22Rv1 (cell line): ENCODE measurements around the gene ERBIN.

Source experiments
- ZFX ChIP-seq: fragments of 450-650 bp; IDR thresholded peaks from 2 replicates; pipeline ENCODE4 v1.6.1; 2017; ENCODE audit warnings: antibody characterized with exemption, borderline replicate concordance
- TF ChIP-seq, protein P1 (sequence below): fragments of 450-650 bp; IDR thresholded peaks from 2 replicates; pipeline ENCODE4 v1.5.1; 2017; ENCODE audit warnings: mild to moderate bottlenecking

DNA sequence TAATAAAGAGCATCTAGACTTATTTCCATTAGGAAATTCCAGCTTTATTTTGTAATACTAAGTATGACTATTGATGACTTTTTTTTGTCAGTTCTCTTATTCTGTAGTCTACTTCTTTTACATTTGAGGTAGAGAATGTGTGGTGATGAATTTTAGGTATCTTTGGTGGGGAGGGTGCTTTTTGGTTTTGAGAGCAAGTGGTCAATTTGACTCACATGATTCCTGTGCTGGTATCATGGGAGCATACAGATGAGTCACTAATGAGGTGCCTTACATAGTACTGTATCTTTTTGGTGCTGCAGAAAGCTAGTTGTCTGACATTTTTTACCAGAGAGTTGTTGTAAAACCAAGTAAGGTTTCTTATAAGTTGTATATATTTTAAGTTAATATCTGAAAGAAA, 35.3 kb downstream of the ERBIN start:
- TF ChIP-seq, protein P1, sequence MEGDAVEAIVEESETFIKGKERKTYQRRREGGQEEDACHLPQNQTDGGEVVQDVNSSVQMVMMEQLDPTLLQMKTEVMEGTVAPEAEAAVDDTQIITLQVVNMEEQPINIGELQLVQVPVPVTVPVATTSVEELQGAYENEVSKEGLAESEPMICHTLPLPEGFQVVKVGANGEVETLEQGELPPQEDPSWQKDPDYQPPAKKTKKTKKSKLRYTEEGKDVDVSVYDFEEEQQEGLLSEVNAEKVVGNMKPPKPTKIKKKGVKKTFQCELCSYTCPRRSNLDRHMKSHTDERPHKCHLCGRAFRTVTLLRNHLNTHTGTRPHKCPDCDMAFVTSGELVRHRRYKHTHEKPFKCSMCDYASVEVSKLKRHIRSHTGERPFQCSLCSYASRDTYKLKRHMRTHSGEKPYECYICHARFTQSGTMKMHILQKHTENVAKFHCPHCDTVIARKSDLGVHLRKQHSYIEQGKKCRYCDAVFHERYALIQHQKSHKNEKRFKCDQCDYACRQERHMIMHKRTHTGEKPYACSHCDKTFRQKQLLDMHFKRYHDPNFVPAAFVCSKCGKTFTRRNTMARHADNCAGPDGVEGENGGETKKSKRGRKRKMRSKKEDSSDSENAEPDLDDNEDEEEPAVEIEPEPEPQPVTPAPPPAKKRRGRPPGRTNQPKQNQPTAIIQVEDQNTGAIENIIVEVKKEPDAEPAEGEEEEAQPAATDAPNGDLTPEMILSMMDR, result no peak
- TF ChIP-seq ZFX, result no peak
